ENCODE measurements around the gene RBKS. TPM values are rescaled to one million over a fixed set of nuclear protein-coding genes. Genes with fewer than 3 reads are reported as not detected.

RBKS gene
- polyA plus RNA-seq, 1 donor (not counting 4 experiments of a cell fraction or from before 2014, with no cell fraction given) = 1.9 TPM

DNA sequence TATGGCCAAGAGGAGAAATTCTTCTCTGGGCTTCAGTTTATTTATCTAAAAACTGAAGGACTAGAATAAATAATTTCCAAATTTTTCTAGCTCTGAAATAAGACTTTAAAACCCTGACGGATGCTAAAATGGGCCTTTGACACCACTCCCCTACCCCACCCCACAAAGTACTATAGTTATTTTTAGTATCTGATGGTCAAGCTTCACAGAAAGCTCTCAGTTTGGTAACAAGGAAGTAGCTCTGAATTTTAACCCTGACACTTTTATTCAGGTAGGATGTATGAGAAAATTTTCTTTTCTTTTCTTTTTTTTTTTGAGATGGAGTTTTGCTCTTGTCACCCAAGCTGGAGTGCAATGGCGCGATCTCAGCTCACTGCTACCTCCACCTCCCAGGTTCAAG is 2.4 kb downstream of the RBKS start:
- Histone ChIP-seq H3K4me3 (ENCODE audit: control insufficient read depth in 2 of 3, extremely low read depth in 1 of 3, insufficient read depth in 2 of 3, low read depth in 1 of 3, low read length in 3 of 3) (no peak overlapping the region), H3K27ac (ENCODE audit: control insufficient read depth, insufficient read depth, low read length) (no peak overlapping the region), H3K4me2 (ENCODE audit: control insufficient read depth, extremely low read depth, insufficient read depth, low read depth, low read length) (no peak overlapping the region), H3K4me1 (ENCODE audit: control insufficient read depth, extremely low read depth, insufficient read depth, low read length) (peaks cover 27% of the 10 kb centered on the region), H3K9me3 (ENCODE audit: control insufficient read depth, low read depth, low read length) (no peaks in the 10 kb centered on the region), H3K36me3 (ENCODE audit: control insufficient read depth in 2 of 2, extremely low read depth in 1 of 2, insufficient read depth in 2 of 2, low read length in 2 of 2) (no peaks in the 10 kb centered on the region), H3K79me2 (ENCODE audit: control insufficient read depth, insufficient read depth, low read length) (peaks cover 6% of the 10 kb centered on the region), H3K9ac (ENCODE audit: control insufficient read depth, extremely low read depth, insufficient read depth, low read length) (no peak overlapping the region), H4K20me1 (ENCODE audit: control insufficient read depth, extremely low read depth, insufficient read depth, low read length) (no peaks in the 10 kb centered on the region), H3K9me1 (ENCODE audit: control insufficient read depth, extremely low read depth, insufficient read depth, low read length) (no peaks in the 10 kb centered on the region), H3K27me3 (ENCODE audit: control insufficient read depth, extremely low read depth, insufficient read depth, low read length) (no peaks in the 10 kb centered on the region), H2AFZ (ENCODE audit: control insufficient read depth, low read length) (no peak overlapping the region)
- DNase-seq (ENCODE audit: low read depth, low spot score) (no peak), FAIRE-seq (no peak)
- dilution Hi-C loops (cut with MboI; ENCODE audit: extremely low pct_ligation_motif_present, low sequenced_read_pairs) = no loop called here
- TF ChIP-seq, protein P1, sequence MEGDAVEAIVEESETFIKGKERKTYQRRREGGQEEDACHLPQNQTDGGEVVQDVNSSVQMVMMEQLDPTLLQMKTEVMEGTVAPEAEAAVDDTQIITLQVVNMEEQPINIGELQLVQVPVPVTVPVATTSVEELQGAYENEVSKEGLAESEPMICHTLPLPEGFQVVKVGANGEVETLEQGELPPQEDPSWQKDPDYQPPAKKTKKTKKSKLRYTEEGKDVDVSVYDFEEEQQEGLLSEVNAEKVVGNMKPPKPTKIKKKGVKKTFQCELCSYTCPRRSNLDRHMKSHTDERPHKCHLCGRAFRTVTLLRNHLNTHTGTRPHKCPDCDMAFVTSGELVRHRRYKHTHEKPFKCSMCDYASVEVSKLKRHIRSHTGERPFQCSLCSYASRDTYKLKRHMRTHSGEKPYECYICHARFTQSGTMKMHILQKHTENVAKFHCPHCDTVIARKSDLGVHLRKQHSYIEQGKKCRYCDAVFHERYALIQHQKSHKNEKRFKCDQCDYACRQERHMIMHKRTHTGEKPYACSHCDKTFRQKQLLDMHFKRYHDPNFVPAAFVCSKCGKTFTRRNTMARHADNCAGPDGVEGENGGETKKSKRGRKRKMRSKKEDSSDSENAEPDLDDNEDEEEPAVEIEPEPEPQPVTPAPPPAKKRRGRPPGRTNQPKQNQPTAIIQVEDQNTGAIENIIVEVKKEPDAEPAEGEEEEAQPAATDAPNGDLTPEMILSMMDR (optimal IDR thresholded peaks at IDR 0.05 in 1 of 3, IDR thresholded peaks at IDR 0.05 in 1 of 3, conservative IDR thresholded peaks at IDR 0.05 in 1 of 3; ENCODE audit: extremely low read depth in 1 of 3, insufficient read depth in 2 of 3, low read length in 3 of 3) = no peak
- no peak for TF ChIP-seq EZH2 (IDR thresholded peaks at IDR 0.05; ENCODE audit: low read length)

DNA sequence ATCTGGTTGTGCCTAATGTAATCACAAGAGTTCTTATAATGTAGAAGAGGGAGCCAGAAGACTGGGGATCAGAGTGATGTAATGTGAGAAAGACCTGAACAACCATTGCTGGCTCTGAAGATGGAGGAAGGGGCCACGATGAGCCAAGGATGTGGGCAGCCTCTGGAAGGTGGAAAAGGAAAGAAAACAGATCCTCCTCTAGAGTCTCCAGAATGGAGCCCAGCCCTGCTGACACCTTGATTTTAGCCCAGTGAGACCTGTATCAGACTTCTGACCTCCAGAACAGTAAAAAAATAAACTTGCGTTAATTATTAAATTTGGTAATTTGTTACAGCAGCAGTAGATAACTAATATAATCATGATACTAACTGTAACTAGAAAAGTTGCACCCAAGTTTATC is 3.1 kb downstream of the RBKS start:
- H3K36me3 ChIP-seq (ENCODE audit: control insufficient read depth in 2 of 2, extremely low read depth in 1 of 2, insufficient read depth in 2 of 2, low read length in 2 of 2) = no peaks in the 10 kb centered on the region
- DNase-seq (ENCODE audit: low read depth, low spot score) = no peak
- no peak overlapping the region for H3K9ac ChIP-seq (ENCODE audit: control insufficient read depth, extremely low read depth, insufficient read depth, low read length)
- H2AFZ ChIP-seq (ENCODE audit: control insufficient read depth, low read length) = no peak overlapping the region
- peaks cover 27% of the 10 kb centered on the region for H3K4me1 ChIP-seq (ENCODE audit: control insufficient read depth, extremely low read depth, insufficient read depth, low read length)
- H3K4me3 ChIP-seq (ENCODE audit: control insufficient read depth in 2 of 3, extremely low read depth in 1 of 3, insufficient read depth in 2 of 3, low read depth in 1 of 3, low read length in 3 of 3) = no peak overlapping the region
- no peaks in the 10 kb centered on the region for H3K9me3 ChIP-seq (ENCODE audit: control insufficient read depth, low read depth, low read length)
- dilution Hi-C loops (cut with MboI; ENCODE audit: extremely low pct_ligation_motif_present, low sequenced_read_pairs) = no loop called here
- H3K79me2 ChIP-seq (ENCODE audit: control insufficient read depth, insufficient read depth, low read length) = peaks cover 6% of the 10 kb centered on the region
- H4K20me1 ChIP-seq (ENCODE audit: control insufficient read depth, extremely low read depth, insufficient read depth, low read length) = no peaks in the 10 kb centered on the region
- FAIRE-seq = no peak
- TF ChIP-seq, protein P1 (optimal IDR thresholded peaks at IDR 0.05 in 1 of 3, IDR thresholded peaks at IDR 0.05 in 1 of 3, conservative IDR thresholded peaks at IDR 0.05 in 1 of 3; ENCODE audit: extremely low read depth in 1 of 3, insufficient read depth in 2 of 3, low read length in 3 of 3) = no peak
- TF ChIP-seq EZH2 (IDR thresholded peaks at IDR 0.05; ENCODE audit: low read length) = no peak
- H3K9me1 ChIP-seq (ENCODE audit: control insufficient read depth, extremely low read depth, insufficient read depth, low read length) = no peaks in the 10 kb centered on the region
- H3K27me3 ChIP-seq (ENCODE audit: control insufficient read depth, extremely low read depth, insufficient read depth, low read length) = no peaks in the 10 kb centered on the region
- H3K27ac ChIP-seq (ENCODE audit: control insufficient read depth, insufficient read depth, low read length) = no peak overlapping the region
- no peak overlapping the region for H3K4me2 ChIP-seq (ENCODE audit: control insufficient read depth, extremely low read depth, insufficient read depth, low read depth, low read length)

Measured in keratinocyte (primary cell).